K562 (cell line): ENCODE results near the gene WWP2. TPM values are rescaled to one million over a fixed set of nuclear protein-coding genes. Genes with fewer than 3 reads are reported as not detected.

Experiments
- ATAC-seq: fragments of 200-7000 bp; cut with Tn5 transposase; 3 replicates; pipeline ENCODE4 v1.9.1; 2020; ENCODE audit warnings: moderate library complexity
- BruUV-seq: library from RNA; stranded (reverse); fragments of 400-500 nt; replicated peaks from 2 replicates; lab custom pipeline; 2021; lab: Mats Ljungman, UMichigan
- CTCF ChIA-PET: fragments of 300-600 bp; formaldehyde crosslinking; extraction: SDS; loops from one replicate; lab custom pipeline; 2021; ENCODE audit warnings: low intra/inter-chr PET ratio; lab: Yijun Ruan, JAX
- POLR2A ChIA-PET: fragments of 300-600, 350-650 bp; sonication (Branson Sonifier 250); formaldehyde crosslinking; extraction: SDS; loops from one replicate; lab custom pipeline; 2021; ENCODE audit warnings: antibody characterized with exemption, inconsistent platforms; lab: Yijun Ruan, JAX
- DNase-seq, 4 experiments: peaks; one replicate each; pipeline versions ENCODE4 v3.0.0 to v3.0.0-alpha.2; 2011 to 2018; ENCODE audit warnings: low spot score in 3 of 4, mixed read lengths in 3 of 4; ENCODE audit errors: extremely low read depth in 1 of 4
- FAIRE-seq: peaks from 2 replicates; lab custom pipeline; 2011; peaks lifted over from hg19 to GRCh38; lab: Jason Lieb, UNC
- H2AFZ ChIP-seq: 2 replicates; pipeline ENCODE4 v1.6.0; 2011; ENCODE audit warnings: low read depth, low read length, control low read depth, inconsistent platforms
- H3K27ac ChIP-seq: fragments of 200-600 bp; 3 replicates; pipeline ENCODE4 v1.8.0; 2011; ENCODE audit warnings: low read depth, mild to moderate bottlenecking, control low read depth, inconsistent platforms, low read length, moderate library complexity, mixed read lengths; ENCODE audit errors: extremely low read depth
- H3K27me3 ChIP-seq, 2 experiments: fragments of 300-600 bp in 1 of 2; 2 replicates in 1 of 2; 3 replicates in 1 of 2; pipeline versions ENCODE4 v1.6.0 to v1.8.0; 2011; ENCODE audit warnings: inconsistent platforms in 2 of 2, low read length in 2 of 2, mild to moderate bottlenecking in 1 of 2, mixed read lengths in 1 of 2, moderate library complexity in 1 of 2; ENCODE audit not compliant: control insufficient read depth in 2 of 2, insufficient read depth in 2 of 2
- H3K36me3 ChIP-seq: fragments of 300-600 bp; 3 replicates; pipeline ENCODE4 v1.8.0; 2011; ENCODE audit warnings: mild to moderate bottlenecking, low read length, inconsistent platforms; ENCODE audit not compliant: control insufficient read depth, insufficient read depth
- H3K4me1 ChIP-seq, 2 experiments: fragments of 200-600 bp in 1 of 2; replicated peaks in 1 of 2; 2 replicates in 1 of 2; 3 replicates in 1 of 2; pipeline versions ENCODE4 v1.5.1 to v1.8.0; 2011; ENCODE audit warnings: inconsistent platforms in 2 of 2, low read length in 2 of 2, mild to moderate bottlenecking in 1 of 2, mixed read lengths in 1 of 2, moderate library complexity in 1 of 2; ENCODE audit not compliant: control insufficient read depth in 2 of 2, insufficient read depth in 2 of 2
- H3K4me2 ChIP-seq: 2 replicates; pipeline ENCODE4 v1.6.1; 2011; ENCODE audit warnings: low read length, control low read depth, inconsistent platforms, mixed read lengths; ENCODE audit not compliant: insufficient read depth
- H3K4me3 ChIP-seq: fragments of 200-600 bp; sonication (generic), shearing (Covaris generic); 2 replicates; pipeline ENCODE4 v1.5.1; 2016; ENCODE audit warnings: control low read depth, inconsistent platforms
- H3K79me2 ChIP-seq: fragments of 200-600 bp; 3 replicates; pipeline ENCODE4 v1.8.0; 2011; ENCODE audit warnings: low read length, inconsistent platforms; ENCODE audit not compliant: control insufficient read depth, insufficient read depth
- H3K9ac ChIP-seq, 2 experiments: 2 replicates each; pipeline versions ENCODE4 v1.6.0 to v1.6.1; 2011; ENCODE audit warnings: low read depth in 2 of 2, low read length in 2 of 2, control low read depth in 1 of 2, inconsistent platforms in 1 of 2, mild to moderate bottlenecking in 1 of 2, mixed read lengths in 1 of 2; ENCODE audit not compliant: insufficient read depth in 1 of 2
- H3K9me1 ChIP-seq: one replicate; pipeline ENCODE4 v1.6.0; 2011; ENCODE audit warnings: inconsistent platforms, mild to moderate bottlenecking, low read length, moderate library complexity; ENCODE audit not compliant: control insufficient read depth, insufficient read depth
- H3K9me3 ChIP-seq: replicated peaks from 2 replicates; pipeline ENCODE4 v1.5.1; 2011; ENCODE audit warnings: low read depth, low read length, inconsistent platforms; ENCODE audit not compliant: control insufficient read depth, insufficient read depth
- H4K20me1 ChIP-seq: replicated peaks from 2 replicates; pipeline ENCODE4 v1.6.1; 2011; ENCODE audit warnings: low read length, inconsistent platforms, mixed read lengths; ENCODE audit not compliant: control insufficient read depth, insufficient read depth
- MAZ ChIP-seq, 2 experiments: fragments of 450-650 bp in 1 of 2; sonication (generic) in 1 of 2; formaldehyde crosslinking; IDR thresholded peaks in 1 of 2; conservative IDR thresholded peaks in 1 of 2; 2 replicates each; pipeline versions ENCODE4 v1.4.0 to v1.5.0; 2020; ENCODE audit warnings: mild to moderate bottlenecking in 1 of 2, missing genetic modification reagents in 1 of 2
- MEIS2 ChIP-seq: fragments of 450-650 bp; IDR thresholded peaks from 2 replicates; pipeline ENCODE4 v1.6.1; 2014; ENCODE audit warnings: mild to moderate bottlenecking; ENCODE audit not compliant: partially characterized antibody
- SMARCA5 ChIP-seq: fragments of 450-650 bp; IDR thresholded peaks from 2 replicates; pipeline ENCODE4 v1.6.1; 2016
- SP1 ChIP-seq: sonication (generic); formaldehyde crosslinking; IDR thresholded peaks from 2 replicates; pipeline ENCODE4 v1.8.1; 2022; ENCODE audit warnings: mild to moderate bottlenecking, missing genetic modification reagents
- ZBTB49 ChIP-seq: sonication (generic); formaldehyde crosslinking; IDR thresholded peaks from 2 replicates; pipeline ENCODE4 v1.8.0; 2022; ENCODE audit warnings: missing genetic modification reagents, mild to moderate bottlenecking, borderline replicate concordance
- WGBS: fragments of 100-300 bp; shearing (Covaris generic); methylation state at CpG from one replicate; pipeline ENCODE4 v1.1.6; 2016; ENCODE audit warnings: low coverage, mixed read lengths; ENCODE audit not compliant: insufficient coverage; ENCODE audit errors: missing lambda C conversion rate; 5-methylcytosine and 5-hydroxymethylcytosine counted together
- in situ Hi-C: fragments of 300-500 bp; cut with MboI; formaldehyde crosslinking; loops from 4 replicates; pipeline ENCODE4 v1.15.0; 2018; ENCODE audit warnings: inconsistent platforms, mixed read lengths
- intact Hi-C: fragments of 100-400 bp; cut with micrococcal nuclease; formaldehyde crosslinking; loops from 2 replicates; pipeline ENCODE4 v1.14.2; 2022
- polyA plus RNA-seq, 8 experiments: library from polyadenylated mRNA; depleted of rRNA in 4 of 8; stranded (reverse) in 5 of 8; unstranded in 3 of 8; fragments of >200 nt; fragmentation: Nextera tagmentation in 2 of 8; fragmentation: Illumina TruSeq in 1 of 8; extraction: Ambion mirVana in 2 of 8; extraction: Trizol in 1 of 8; gene quantifications; 2 replicates each; pipeline versions ENCODE4 v1.2.1 to v1.2.3, GENCODE V29; 2011 to 2014; ENCODE audit warnings: inconsistent platforms in 1 of 8, missing spikeins in 1 of 8
- total RNA-seq, 7 experiments: library from RNA; depleted of rRNA in 6 of 7; stranded (reverse); fragments of >200 nt in 6 of 7; fragmentation: Illumina TruSeq in 2 of 7; extraction: Trizol in 2 of 7; gene quantifications; 2 replicates each; pipeline versions ENCODE4 v1.2.1 to v1.2.3, GENCODE V29; 2011 to 2021; ENCODE audit warnings: low replicate concordance in 1 of 7

The WWP2 gene
- total and polyA plus RNA-seq, 9 of the 15 experiments (the other 6 are each of a cell fraction or from before 2014, with no cell fraction given): 1.9 to 34.4 (median 14.6) TPM

GRCh38 chr16:69928856-69929400, 166.8 kb downstream of the WWP2 start:
- Histone ChIP-seq H3K27ac (no peak overlapping the region), H4K20me1 (no peaks in the 10 kb centered on the region; the same call in 1 of the 2 replicates), H3K79me2 (no peaks in the 10 kb centered on the region), H3K4me1 (0 out of 5 replicates have a peak, but pooled peaks cover 0 to 3% of the 10 kb centered on the region in 2 experiments), H3K4me3 (no peak overlapping the region), H3K27me3 (no peaks in the 10 kb centered on the region)
- BruUV-seq: no TSS peak
- ChIA-PET POLR2A (interaction anchor here (0.6 kb wide), 1 partner anchor 14 kb away, joined by 3 read pairs; no protein-coding TSS in a partner anchor), CTCF (interaction anchor here (0.6 to 3.6 kb wide), 3 partner anchors 133 to 227 kb away, joined by 3 to 21 read pairs (median 5); no protein-coding TSS in a partner anchor)
- no peak for ATAC-seq
- no peak for TF ChIP-seq ZBTB49 (CRISPR knock-in tag)
- no peak for TF ChIP-seq SMARCA5
- TF ChIP-seq SP1 (CRISPR knock-in tag): no peak
- no peak for TF ChIP-seq MEIS2
- no peak for TF ChIP-seq MAZ (CRISPR knock-in tag; conservative IDR thresholded peaks at IDR 0.05 in 1 of 2, IDR thresholded peaks at IDR 0.05 in 1 of 2)
- TF ChIP-seq, all 486 proteins: peak for 0
- Histone ChIP-seq H2AFZ (no peak overlapping the region), H3K9me1 (no peaks in the 10 kb centered on the region), H3K36me3 (peaks cover 22% of the 10 kb centered on the region; the same call in 1 of the 3 replicates), H3K4me2 (no peak overlapping the region), H3K9me3 (no peaks in the 10 kb centered on the region), H3K9ac (peak overlapping the region in 1 of 2 experiments; percentile 64; a peak in 2 of 4 replicates)
- FAIRE-seq (no peak), DNase-seq (no peak)
- in situ Hi-C loops: loop anchor here (5.0 kb wide), 2 partner anchors 142 to 222 kb away; no protein-coding TSS in a partner anchor
- 71% methylated on average over 9 of the region's 10 CpGs for WGBS
- intact Hi-C loops: no loop called here
